ENCODE results near the gene HNF1B.
A peak's percentile ranks its signal among the peaks of the same experiment; 100 is the strongest.

The HNF1B gene

DNA sequence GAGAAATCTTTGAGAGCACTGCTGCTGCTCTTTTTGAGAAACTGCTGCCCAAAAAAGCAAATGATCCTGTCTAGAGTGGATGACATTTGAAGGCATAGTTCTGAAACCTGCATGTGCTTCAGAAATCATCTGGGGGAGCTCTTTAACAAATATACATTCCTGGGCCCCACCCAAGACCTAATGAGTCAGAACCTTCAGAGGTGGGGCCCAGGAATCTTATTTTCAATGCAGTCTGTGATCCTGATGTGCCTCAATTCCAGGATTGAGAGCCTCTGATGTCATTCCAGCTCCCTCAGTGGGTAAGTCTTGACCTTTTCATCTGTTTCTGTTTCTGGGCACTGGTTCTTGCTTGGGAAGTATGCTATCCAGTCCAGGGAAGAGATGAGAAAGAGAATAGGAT is 42.3 kb downstream of the HNF1B start:
- TF ChIP-seq, protein P1, sequence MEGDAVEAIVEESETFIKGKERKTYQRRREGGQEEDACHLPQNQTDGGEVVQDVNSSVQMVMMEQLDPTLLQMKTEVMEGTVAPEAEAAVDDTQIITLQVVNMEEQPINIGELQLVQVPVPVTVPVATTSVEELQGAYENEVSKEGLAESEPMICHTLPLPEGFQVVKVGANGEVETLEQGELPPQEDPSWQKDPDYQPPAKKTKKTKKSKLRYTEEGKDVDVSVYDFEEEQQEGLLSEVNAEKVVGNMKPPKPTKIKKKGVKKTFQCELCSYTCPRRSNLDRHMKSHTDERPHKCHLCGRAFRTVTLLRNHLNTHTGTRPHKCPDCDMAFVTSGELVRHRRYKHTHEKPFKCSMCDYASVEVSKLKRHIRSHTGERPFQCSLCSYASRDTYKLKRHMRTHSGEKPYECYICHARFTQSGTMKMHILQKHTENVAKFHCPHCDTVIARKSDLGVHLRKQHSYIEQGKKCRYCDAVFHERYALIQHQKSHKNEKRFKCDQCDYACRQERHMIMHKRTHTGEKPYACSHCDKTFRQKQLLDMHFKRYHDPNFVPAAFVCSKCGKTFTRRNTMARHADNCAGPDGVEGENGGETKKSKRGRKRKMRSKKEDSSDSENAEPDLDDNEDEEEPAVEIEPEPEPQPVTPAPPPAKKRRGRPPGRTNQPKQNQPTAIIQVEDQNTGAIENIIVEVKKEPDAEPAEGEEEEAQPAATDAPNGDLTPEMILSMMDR (IDR thresholded peaks at IDR 0.05; ENCODE audit: low read depth, low read length): no peak
- no peak overlapping the region for H3K4me3 ChIP-seq (ENCODE audit: low read depth, low read length)

- TF ChIP-seq, protein P1 (IDR thresholded peaks at IDR 0.05; ENCODE audit: low read depth, low read length): peak; percentile 57
- H3K4me3 ChIP-seq (ENCODE audit: low read depth, low read length): no peak overlapping the region
Measured at GRCh38 chr17:37701496-37701898, 43.4 kb downstream of the HNF1B start.

- no peak overlapping the region for H3K4me3 ChIP-seq (ENCODE audit: low read depth, low read length)
- TF ChIP-seq, protein P1 (IDR thresholded peaks at IDR 0.05; ENCODE audit: low read depth, low read length): no peak
Measured at GRCh38 chr17:37700881-37701280, 44.0 kb downstream of the HNF1B start.

DNA sequence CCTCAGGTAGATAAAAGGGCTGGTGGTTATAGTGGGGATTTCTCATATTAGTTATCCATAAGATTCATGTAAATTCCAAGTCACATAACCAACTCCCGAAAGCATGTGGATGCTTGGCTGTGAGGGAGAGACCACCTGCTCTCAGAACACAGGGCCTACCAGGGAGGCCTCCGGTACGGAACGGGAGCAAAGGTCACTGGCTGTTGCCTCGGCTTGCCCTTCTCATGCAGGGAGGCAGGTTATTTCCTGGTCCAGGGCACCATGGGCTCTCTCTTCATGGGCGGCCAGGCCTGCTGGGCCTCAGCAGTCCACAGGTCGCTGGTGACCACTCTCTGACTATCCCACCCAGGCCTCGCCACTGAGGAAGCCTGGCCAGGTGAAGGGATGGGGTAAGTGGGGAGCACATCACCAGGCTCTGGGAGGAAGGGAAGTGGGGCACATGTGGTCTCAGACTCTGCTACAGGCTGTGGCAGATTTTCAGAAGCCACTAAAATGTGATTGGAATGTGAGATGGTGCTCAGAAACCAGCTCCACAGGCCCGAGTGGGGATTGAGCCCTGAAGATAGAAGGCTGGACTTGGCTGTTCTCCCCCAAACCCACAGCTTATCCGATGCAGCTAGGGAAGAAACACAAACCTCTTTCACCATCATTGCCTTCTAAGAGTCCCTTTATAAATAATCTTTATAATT is 45.4 kb downstream of the HNF1B start:
- TF ChIP-seq, protein P1 (IDR thresholded peaks at IDR 0.05; ENCODE audit: low read depth, low read length): no peak
- no peak overlapping the region for H3K4me3 ChIP-seq (ENCODE audit: low read depth, low read length)

DNA sequence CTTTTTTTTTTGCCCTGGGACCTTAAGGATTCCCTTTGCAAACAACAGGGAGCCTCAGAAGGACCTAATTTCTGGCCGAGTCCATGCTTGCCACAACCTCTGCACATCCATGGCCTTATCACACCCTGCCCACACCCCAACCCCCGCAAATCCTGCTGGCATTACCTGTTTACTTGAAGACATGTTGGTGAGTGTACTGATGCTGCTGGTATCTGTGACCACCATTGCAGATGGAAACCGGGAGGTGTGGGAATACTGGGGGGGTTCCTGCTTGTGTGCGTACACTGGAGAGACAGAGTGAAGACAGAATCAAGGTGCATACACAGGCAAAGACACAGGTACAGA is 46.0 kb downstream of the HNF1B start:
- H3K4me3 ChIP-seq (ENCODE audit: low read depth, low read length): no peak overlapping the region
- TF ChIP-seq, protein P1 (IDR thresholded peaks at IDR 0.05; ENCODE audit: low read depth, low read length): no peak

DNA sequence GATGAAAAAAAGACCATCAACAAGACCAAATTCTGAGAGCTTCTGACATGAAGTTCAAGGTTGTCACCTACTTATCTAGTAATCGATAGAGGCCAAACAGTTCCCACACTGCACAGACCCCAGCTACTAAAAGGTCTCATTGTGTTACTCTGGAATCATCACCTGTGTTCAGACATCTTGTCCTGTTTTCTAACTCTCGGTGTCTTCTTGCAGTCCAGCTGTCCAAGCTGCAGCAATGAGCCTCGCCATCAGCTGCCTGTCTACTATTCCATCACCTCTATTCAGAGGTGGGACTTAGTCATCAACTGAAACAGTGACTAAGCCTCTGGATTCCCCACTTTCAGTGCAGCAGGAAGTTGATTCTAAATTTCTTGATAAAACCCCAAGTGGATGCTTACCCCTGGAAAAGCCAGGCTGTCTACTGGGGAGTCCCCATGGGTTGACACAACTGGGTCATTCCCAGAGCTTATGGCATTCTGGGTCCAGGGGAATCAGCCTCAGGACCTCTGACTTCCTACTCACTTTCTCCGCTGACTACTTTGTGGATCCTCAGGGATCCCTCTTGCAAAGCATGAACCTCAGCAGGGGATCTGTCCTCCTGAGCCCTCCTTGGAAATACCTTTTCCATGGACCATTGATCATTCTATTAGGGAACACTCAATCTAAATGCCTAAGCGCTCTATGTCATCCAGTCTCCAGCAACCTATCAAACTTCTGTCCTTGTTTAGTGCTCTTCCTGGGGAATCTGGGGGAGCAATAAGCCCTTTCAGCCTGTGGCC is 46.5 kb downstream of the HNF1B start:
- TF ChIP-seq, protein P1 (IDR thresholded peaks at IDR 0.05; ENCODE audit: low read depth, low read length): no peak
- H3K4me3 ChIP-seq (ENCODE audit: low read depth, low read length): no peak overlapping the region

DNA sequence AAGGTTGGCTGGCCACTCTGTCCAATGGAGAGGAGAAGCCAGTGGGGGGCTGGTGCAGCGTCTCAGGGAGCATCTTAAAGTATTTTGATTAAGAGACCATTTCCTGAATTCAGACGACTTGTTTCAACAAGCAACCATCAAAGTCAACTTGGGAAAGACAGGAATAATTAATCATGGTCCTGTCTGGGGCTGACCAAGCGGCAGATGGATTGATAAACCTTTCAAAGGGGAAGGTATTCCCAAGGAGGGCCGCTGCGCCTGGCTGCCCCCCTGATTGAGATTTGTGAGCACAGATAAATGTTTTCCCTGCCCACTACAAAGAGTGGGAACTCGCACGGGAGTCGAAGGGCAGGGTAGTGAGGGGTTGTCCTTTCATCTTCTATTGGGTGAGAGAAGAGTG is 47.5 kb downstream of the HNF1B start:
- TF ChIP-seq, protein P1 (IDR thresholded peaks at IDR 0.05; ENCODE audit: low read depth, low read length): no peak
- no peak overlapping the region for H3K4me3 ChIP-seq (ENCODE audit: low read depth, low read length)

Measured in WI38 (cell line).